ENCODE measurements around the gene TMEM215.

TMEM215 gene

DNA sequence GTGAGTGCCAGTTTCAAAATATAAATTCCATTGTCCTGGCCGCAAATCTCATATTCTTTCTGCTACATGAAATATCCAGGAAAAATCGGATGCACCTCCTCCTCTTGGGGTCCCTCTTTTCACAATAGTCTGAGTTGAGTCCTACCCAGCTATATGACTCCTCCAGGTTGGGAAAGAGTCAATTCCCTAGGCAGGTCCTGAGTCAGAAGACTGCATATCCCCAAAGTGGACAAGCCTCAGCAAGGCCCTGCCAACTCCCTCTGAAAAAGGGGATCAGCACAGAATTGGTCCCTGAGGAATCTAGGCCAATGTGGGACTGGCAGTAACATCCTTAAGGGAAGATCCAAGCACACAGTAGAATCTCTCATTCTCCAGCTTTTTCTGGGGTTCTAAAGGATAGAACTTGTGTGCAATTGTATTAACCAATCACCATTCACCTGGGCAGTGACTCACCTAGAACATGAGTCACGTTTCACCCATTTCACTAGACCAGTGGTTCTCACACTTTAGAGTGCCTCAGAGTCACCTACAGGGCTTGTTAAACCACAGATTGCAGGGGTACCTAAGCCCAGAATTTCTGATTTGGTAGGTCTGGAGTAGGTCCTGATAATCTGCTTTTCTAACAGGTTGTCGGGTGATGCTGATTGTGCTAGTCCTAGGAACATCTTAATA lies 44.7 kb upstream of the TMEM215 start:
- H3K9me3 ChIP-seq (ENCODE audit: low read length): no peaks in the 10 kb centered on the region
- no peaks in the 10 kb centered on the region for H3K9me2 ChIP-seq (ENCODE audit: low read depth, low read length)
- no peaks in the 10 kb centered on the region for H3K4me1 ChIP-seq (ENCODE audit: insufficient read depth, low read length, severe bottlenecking)
- H3F3A ChIP-seq (ENCODE audit: insufficient read depth, low read length): no peaks in the 10 kb centered on the region
- TF ChIP-seq, protein P1, sequence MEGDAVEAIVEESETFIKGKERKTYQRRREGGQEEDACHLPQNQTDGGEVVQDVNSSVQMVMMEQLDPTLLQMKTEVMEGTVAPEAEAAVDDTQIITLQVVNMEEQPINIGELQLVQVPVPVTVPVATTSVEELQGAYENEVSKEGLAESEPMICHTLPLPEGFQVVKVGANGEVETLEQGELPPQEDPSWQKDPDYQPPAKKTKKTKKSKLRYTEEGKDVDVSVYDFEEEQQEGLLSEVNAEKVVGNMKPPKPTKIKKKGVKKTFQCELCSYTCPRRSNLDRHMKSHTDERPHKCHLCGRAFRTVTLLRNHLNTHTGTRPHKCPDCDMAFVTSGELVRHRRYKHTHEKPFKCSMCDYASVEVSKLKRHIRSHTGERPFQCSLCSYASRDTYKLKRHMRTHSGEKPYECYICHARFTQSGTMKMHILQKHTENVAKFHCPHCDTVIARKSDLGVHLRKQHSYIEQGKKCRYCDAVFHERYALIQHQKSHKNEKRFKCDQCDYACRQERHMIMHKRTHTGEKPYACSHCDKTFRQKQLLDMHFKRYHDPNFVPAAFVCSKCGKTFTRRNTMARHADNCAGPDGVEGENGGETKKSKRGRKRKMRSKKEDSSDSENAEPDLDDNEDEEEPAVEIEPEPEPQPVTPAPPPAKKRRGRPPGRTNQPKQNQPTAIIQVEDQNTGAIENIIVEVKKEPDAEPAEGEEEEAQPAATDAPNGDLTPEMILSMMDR (IDR thresholded peaks at IDR 0.05; ENCODE audit: low read length): no peak
- TF ChIP-seq EZH2 (IDR thresholded peaks at IDR 0.05; ENCODE audit: borderline replicate concordance, low read length): no peak
- no peak overlapping the region for H3K4me3 ChIP-seq (ENCODE audit: low read depth, low read length, poor library complexity, severe bottlenecking)
- no peaks in the 10 kb centered on the region for H4K20me1 ChIP-seq (ENCODE audit: insufficient read depth, low read length)
- no peak overlapping the region for H3K9ac ChIP-seq (ENCODE audit: low read length)
- no peaks in the 10 kb centered on the region for H3K36me3 ChIP-seq (ENCODE audit: insufficient read depth, low read length)
- no peak overlapping the region for H3K27ac ChIP-seq (ENCODE audit: low read depth, low read length, poor library complexity, severe bottlenecking)
- no peaks in the 10 kb centered on the region for H3K79me2 ChIP-seq (ENCODE audit: insufficient read depth, low read length)
- H2AFZ ChIP-seq (ENCODE audit: low read length): no peak overlapping the region
- H3K4me2 ChIP-seq (ENCODE audit: low read length): no peak overlapping the region
- no peaks in the 10 kb centered on the region for H3K27me3 ChIP-seq (ENCODE audit: insufficient read depth, low read length)

DNA sequence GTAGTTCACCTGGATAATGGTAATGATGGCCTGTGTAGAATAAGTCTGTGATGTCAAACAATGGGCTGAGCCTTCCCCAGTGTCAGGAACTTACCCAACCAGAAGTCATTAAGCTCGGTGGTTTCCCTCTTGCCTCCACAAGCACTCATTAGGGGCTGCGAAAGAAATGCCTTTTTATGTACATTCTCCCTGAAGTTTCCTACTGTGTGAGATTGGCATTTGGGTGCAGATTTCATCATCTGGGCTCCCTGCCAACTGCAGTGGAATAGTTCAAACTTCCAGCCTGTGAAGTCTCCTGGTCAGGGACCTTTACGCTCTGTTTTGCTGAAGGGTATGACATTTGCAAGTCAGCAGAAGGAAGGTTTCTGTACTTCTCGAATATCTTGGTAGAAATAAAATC lies 41.6 kb upstream of the TMEM215 start:
- Histone ChIP-seq H3K36me3 (ENCODE audit: insufficient read depth, low read length) (no peaks in the 10 kb centered on the region), H3K9me3 (ENCODE audit: low read length) (no peaks in the 10 kb centered on the region), H3K27ac (ENCODE audit: low read depth, low read length, poor library complexity, severe bottlenecking) (no peak overlapping the region), H3K27me3 (ENCODE audit: insufficient read depth, low read length) (no peaks in the 10 kb centered on the region), H4K20me1 (ENCODE audit: insufficient read depth, low read length) (no peaks in the 10 kb centered on the region), H2AFZ (ENCODE audit: low read length) (no peak overlapping the region), H3K9me2 (ENCODE audit: low read depth, low read length) (no peaks in the 10 kb centered on the region), H3K4me2 (ENCODE audit: low read length) (no peak overlapping the region), H3K79me2 (ENCODE audit: insufficient read depth, low read length) (no peaks in the 10 kb centered on the region), H3F3A (ENCODE audit: insufficient read depth, low read length) (no peaks in the 10 kb centered on the region), H3K4me1 (ENCODE audit: insufficient read depth, low read length, severe bottlenecking) (no peaks in the 10 kb centered on the region), H3K9ac (ENCODE audit: low read length) (no peak overlapping the region), H3K4me3 (ENCODE audit: low read depth, low read length, poor library complexity, severe bottlenecking) (no peak overlapping the region)
- no peak for TF ChIP-seq EZH2 (IDR thresholded peaks at IDR 0.05; ENCODE audit: borderline replicate concordance, low read length)

DNA sequence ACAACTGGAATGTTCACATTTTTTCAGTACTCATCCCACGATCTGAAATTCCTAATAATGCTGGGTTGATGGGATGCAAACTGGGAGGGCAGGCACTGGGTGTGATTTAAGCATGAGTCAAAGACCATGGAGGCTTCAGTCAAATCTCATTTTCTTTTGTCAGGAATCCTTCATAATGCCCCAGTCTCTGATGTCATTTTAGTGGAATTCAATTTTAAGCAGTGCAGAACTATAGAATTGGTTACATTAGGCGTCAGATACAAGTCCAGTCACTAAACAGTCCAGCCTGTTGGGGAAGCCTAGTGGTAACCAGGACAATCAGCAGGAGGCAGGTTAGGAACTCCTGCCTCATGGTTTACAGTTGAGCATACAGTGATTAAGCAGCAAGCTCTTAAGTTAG lies 41.0 kb upstream of the TMEM215 start:
- no peak overlapping the region for H3K27ac ChIP-seq (ENCODE audit: low read depth, low read length, poor library complexity, severe bottlenecking)
- H3K4me3 ChIP-seq (ENCODE audit: low read depth, low read length, poor library complexity, severe bottlenecking): no peak overlapping the region
- H3F3A ChIP-seq (ENCODE audit: insufficient read depth, low read length): no peaks in the 10 kb centered on the region
- no peaks in the 10 kb centered on the region for H3K9me3 ChIP-seq (ENCODE audit: low read length)
- no peak overlapping the region for H3K9ac ChIP-seq (ENCODE audit: low read length)
- H3K36me3 ChIP-seq (ENCODE audit: insufficient read depth, low read length): no peaks in the 10 kb centered on the region
- no peaks in the 10 kb centered on the region for H3K27me3 ChIP-seq (ENCODE audit: insufficient read depth, low read length)
- no peak overlapping the region for H2AFZ ChIP-seq (ENCODE audit: low read length)
- TF ChIP-seq, protein P1 (IDR thresholded peaks at IDR 0.05; ENCODE audit: low read length): no peak
- no peak for TF ChIP-seq EZH2 (IDR thresholded peaks at IDR 0.05; ENCODE audit: borderline replicate concordance, low read length)
- no peaks in the 10 kb centered on the region for H4K20me1 ChIP-seq (ENCODE audit: insufficient read depth, low read length)
- no peak overlapping the region for H3K4me2 ChIP-seq (ENCODE audit: low read length)
- no peaks in the 10 kb centered on the region for H3K79me2 ChIP-seq (ENCODE audit: insufficient read depth, low read length)
- no peaks in the 10 kb centered on the region for H3K4me1 ChIP-seq (ENCODE audit: insufficient read depth, low read length, severe bottlenecking)
- H3K9me2 ChIP-seq (ENCODE audit: low read depth, low read length): no peaks in the 10 kb centered on the region

- Histone ChIP-seq H3K27ac (ENCODE audit: low read depth, low read length, poor library complexity, severe bottlenecking) (no peak overlapping the region), H3K79me2 (ENCODE audit: insufficient read depth, low read length) (no peaks in the 10 kb centered on the region), H2AFZ (ENCODE audit: low read length) (no peak overlapping the region), H3F3A (ENCODE audit: insufficient read depth, low read length) (no peaks in the 10 kb centered on the region), H4K20me1 (ENCODE audit: insufficient read depth, low read length) (no peaks in the 10 kb centered on the region), H3K4me3 (ENCODE audit: low read depth, low read length, poor library complexity, severe bottlenecking) (no peak overlapping the region), H3K4me1 (ENCODE audit: insufficient read depth, low read length, severe bottlenecking) (no peaks in the 10 kb centered on the region), H3K9me3 (ENCODE audit: low read length) (no peaks in the 10 kb centered on the region), H3K9me2 (ENCODE audit: low read depth, low read length) (no peaks in the 10 kb centered on the region), H3K36me3 (ENCODE audit: insufficient read depth, low read length) (no peaks in the 10 kb centered on the region), H3K27me3 (ENCODE audit: insufficient read depth, low read length) (no peaks in the 10 kb centered on the region), H3K9ac (ENCODE audit: low read length) (no peak overlapping the region), H3K4me2 (ENCODE audit: low read length) (no peak overlapping the region)
- TF ChIP-seq EZH2 (IDR thresholded peaks at IDR 0.05; ENCODE audit: borderline replicate concordance, low read length): no peak
- TF ChIP-seq, protein P1 (IDR thresholded peaks at IDR 0.05; ENCODE audit: low read length): no peak
These were observed 35.3 kb upstream of the TMEM215 start for GRCh38 chr9:32748013-32748412.

All from OCI-LY1 (cell line).